Common myeloid progenitor, CD34-positive (primary cell): ENCODE measurements around the gene ZFP57.

Source experiments
- CTCF ChIA-PET: fragments of 350-600 bp; sonication (Branson Sonifier 250); formaldehyde crosslinking; loops from one replicate; lab custom pipeline; 2021; ENCODE audit warnings: antibody characterized with exemption; lab: Charles Lee
- POLR2A ChIA-PET: fragments of 350-600 bp; sonication (Branson Sonifier 250); formaldehyde crosslinking; loops from one replicate; lab custom pipeline; 2021; ENCODE audit warnings: antibody characterized with exemption; lab: Charles Lee
- DNase-seq, 3 donors: peaks; one replicate each; pipeline versions ENCODE4 v3.0.0 to v3.0.0-alpha.2; 2013
- H3K27ac ChIP-seq, 2 experiments: 1 replicate in 1 of 2; 2 replicates in 1 of 2; pipeline ENCODE4 v1.7.0; 2013; ENCODE audit warnings: inconsistent platforms in 2 of 2, low read length in 2 of 2, mild to moderate bottlenecking in 2 of 2, low read depth in 1 of 2, moderate library complexity in 1 of 2; ENCODE audit not compliant: severe bottlenecking in 2 of 2, insufficient read depth in 1 of 2, poor library complexity in 1 of 2
- H3K27me3 ChIP-seq, 5 experiments: replicated peaks in 2 of 5; 1 replicate in 3 of 5; 2 replicates in 2 of 5; pipeline versions ENCODE4 v1.6.1 to v1.7.0; 2013; ENCODE audit warnings: low read length in 4 of 5, mild to moderate bottlenecking in 2 of 5, moderate library complexity in 2 of 5, inconsistent platforms in 1 of 5; ENCODE audit not compliant: insufficient read depth in 5 of 5, control insufficient read depth in 4 of 5
- H3K36me3 ChIP-seq, 4 experiments: 1 replicate in 2 of 4; 2 replicates in 2 of 4; pipeline versions ENCODE4 v1.6.1 to v1.7.0; 2013; ENCODE audit warnings: low read length in 3 of 4, control low read depth in 1 of 4, mild to moderate bottlenecking in 1 of 4; ENCODE audit not compliant: control insufficient read depth in 4 of 4, insufficient read depth in 4 of 4
- H3K4me1 ChIP-seq, 4 experiments: 1 replicate in 3 of 4; 2 replicates in 1 of 4; pipeline versions ENCODE4 v1.6.1 to v1.7.1; 2013; ENCODE audit warnings: low read length in 3 of 4, mild to moderate bottlenecking in 3 of 4, control low read depth in 1 of 4, inconsistent platforms in 1 of 4, moderate library complexity in 1 of 4; ENCODE audit not compliant: control insufficient read depth in 4 of 4, insufficient read depth in 4 of 4; ENCODE audit errors: control extremely low read depth in 1 of 4
- H3K4me3 ChIP-seq, 7 experiments: 1 replicate in 4 of 7; 2 replicates in 3 of 7; pipeline versions ENCODE4 v1.5.1 to v1.7.0; 2013; ENCODE audit warnings: mild to moderate bottlenecking in 7 of 7, low read length in 6 of 7, moderate library complexity in 6 of 7, inconsistent platforms in 2 of 7, low read depth in 2 of 7, control low read depth in 1 of 7; ENCODE audit not compliant: insufficient read depth in 4 of 7, control insufficient read depth in 1 of 7; ENCODE audit errors: extremely low read depth in 1 of 7
- H3K9me3 ChIP-seq, 5 experiments: 1 replicate in 4 of 5; 2 replicates in 1 of 5; pipeline versions ENCODE4 v1.6.1 to v1.7.1; 2013; ENCODE audit warnings: low read length in 4 of 5, mild to moderate bottlenecking in 2 of 5, inconsistent platforms in 1 of 5, low read depth in 1 of 5, moderate library complexity in 1 of 5; ENCODE audit not compliant: control insufficient read depth in 4 of 5, insufficient read depth in 2 of 5; ENCODE audit errors: control extremely low read depth in 1 of 5
- WGBS: methylation state at CpG from one replicate; pipeline ENCODE4 v1.1.5; 2013; ENCODE audit not compliant: insufficient coverage; 5-methylcytosine and 5-hydroxymethylcytosine counted together

The ZFP57 gene

GRCh38 chr6:29710281-29710941, 29.5 kb upstream of the ZFP57 start:
- ChIA-PET POLR2A (no interaction called here), CTCF (interaction anchor here (1.0 to 3.3 kb wide), 7 partner anchors 11 to 43 kb away, joined by 3 to 13 read pairs (median 4); no protein-coding TSS in a partner anchor)
- Histone ChIP-seq H3K27ac (no peak overlapping the region), H3K36me3 (no peaks in the 10 kb centered on the region), H3K4me3 (no peak overlapping the region), H3K9me3 (no peaks in the 10 kb centered on the region), H3K4me1 (peaks cover 0 to 22% (median 12%) of the 10 kb centered on the region in 4 experiments), H3K27me3 (peaks cover 0 to 16% (median 0%) of the 10 kb centered on the region in 5 experiments)
- 84% methylated on average over 7 of the region's 8 CpGs for WGBS
- no peak for DNase-seq

GRCh38 chr6:29709188-29709587, 28.2 kb upstream of the ZFP57 start:
- H3K9me3 ChIP-seq, result no peaks in the 10 kb centered on the region
- peaks cover 0 to 16% (median 0%) of the 10 kb centered on the region in 5 experiments for H3K27me3 ChIP-seq
- CTCF ChIA-PET, result interaction anchor here (0.9 to 3.3 kb wide), 8 partner anchors 8 to 49 kb away, joined by 3 to 13 read pairs (median 6); no protein-coding TSS in a partner anchor
- no peaks in the 10 kb centered on the region for H3K36me3 ChIP-seq
- no peak overlapping the region for H3K27ac ChIP-seq
- peak overlapping the region in 4 of 7 experiments; percentile 23 to 59 (median 46) for H3K4me3 ChIP-seq
- no peak for DNase-seq
- POLR2A ChIA-PET, result no interaction called here
- WGBS, result 21% methylated on average over 3 of the region's 4 CpGs
- peaks cover 0 to 22% (median 12%) of the 10 kb centered on the region in 4 experiments for H3K4me1 ChIP-seq

GRCh38 chr6:29708432-29709179, 27.7 kb upstream of the ZFP57 start:
- WGBS, result 69% methylated on average over 6 of the region's 11 CpGs
- Histone ChIP-seq H3K27me3 (peaks cover 0 to 15% (median 0%) of the 10 kb centered on the region in 5 experiments), H3K27ac (no peak overlapping the region), H3K9me3 (no peaks in the 10 kb centered on the region), H3K4me3 (peak overlapping the region in 4 of 7 experiments; percentile 23 to 59 (median 46)), H3K4me1 (peaks cover 0 to 22% (median 12%) of the 10 kb centered on the region in 4 experiments), H3K36me3 (no peaks in the 10 kb centered on the region)
- DNase-seq, result peak; percentile 39 to 82 (median 72)
- ChIA-PET POLR2A (no interaction called here), CTCF (interaction anchor here (0.9 to 3.3 kb wide), 14 partner anchors 9 to 126 kb away, joined by 3 to 13 read pairs (median 4); no protein-coding TSS in a partner anchor)

- CTCF ChIA-PET, result interaction anchor here (0.6 to 2.0 kb wide), 17 partner anchors 9 to 653 kb away, joined by 3 to 10 read pairs (median 3); no protein-coding TSS in a partner anchor
- Histone ChIP-seq H3K4me3 (no peak overlapping the region), H3K27ac (no peak overlapping the region), H3K36me3 (no peaks in the 10 kb centered on the region), H3K27me3 (peaks cover 0 to 14% (median 2%) of the 10 kb centered on the region in 5 experiments), H3K9me3 (no peaks in the 10 kb centered on the region), H3K4me1 (peaks cover 0 to 22% (median 12%) of the 10 kb centered on the region in 4 experiments)
- peak in 2 of 3 donors; percentile 26 to 28 for DNase-seq
- WGBS, result 56% methylated on average over 8 of the region's 10 CpGs
- POLR2A ChIA-PET, result no interaction called here
These were observed 24.7 kb upstream of the ZFP57 start for GRCh38 chr6:29705389-29706231.

GRCh38 chr6:29702519-29703103, 21.7 kb upstream of the ZFP57 start:
- no peaks in the 10 kb centered on the region for H3K9me3 ChIP-seq
- CTCF ChIA-PET, result interaction anchor here (0.7 to 3.0 kb wide), 14 partner anchors 10 to 312 kb away, joined by 3 to 14 read pairs (median 4); no protein-coding TSS in a partner anchor
- peaks cover 0 to 8% (median 2%) of the 10 kb centered on the region in 5 experiments for H3K27me3 ChIP-seq
- H3K4me3 ChIP-seq, result no peak overlapping the region
- DNase-seq, result peak; percentile 36 to 56 (median 44)
- POLR2A ChIA-PET, result no interaction called here
- WGBS, result 30% methylated on average over 14 of the region's 17 CpGs
- H3K4me1 ChIP-seq, result no peaks in the 10 kb centered on the region
- no peak overlapping the region for H3K27ac ChIP-seq
- H3K36me3 ChIP-seq, result no peaks in the 10 kb centered on the region
